OCI-LY1 (cell line): ENCODE data around the gene ARMC6.

Experiments used
- EZH2 ChIP-seq: fragments of 200-600 bp; sonication (generic), shearing (Covaris generic); IDR thresholded peaks from 2 replicates; pipeline ENCODE4 v1.8.0; 2017; ENCODE audit warnings: borderline replicate concordance, mixed run types, mild to moderate bottlenecking, antibody characterized with exemption, low read length, moderate library complexity, mixed read lengths
- TF ChIP-seq, protein P1 (sequence below): fragments of 200-600 bp; sonication (generic), shearing (Covaris generic); IDR thresholded peaks from 2 replicates; pipeline ENCODE4 v1.5.1; 2017; ENCODE audit warnings: mild to moderate bottlenecking, antibody characterized with exemption, low read length, moderate library complexity, mixed read lengths

DNA sequence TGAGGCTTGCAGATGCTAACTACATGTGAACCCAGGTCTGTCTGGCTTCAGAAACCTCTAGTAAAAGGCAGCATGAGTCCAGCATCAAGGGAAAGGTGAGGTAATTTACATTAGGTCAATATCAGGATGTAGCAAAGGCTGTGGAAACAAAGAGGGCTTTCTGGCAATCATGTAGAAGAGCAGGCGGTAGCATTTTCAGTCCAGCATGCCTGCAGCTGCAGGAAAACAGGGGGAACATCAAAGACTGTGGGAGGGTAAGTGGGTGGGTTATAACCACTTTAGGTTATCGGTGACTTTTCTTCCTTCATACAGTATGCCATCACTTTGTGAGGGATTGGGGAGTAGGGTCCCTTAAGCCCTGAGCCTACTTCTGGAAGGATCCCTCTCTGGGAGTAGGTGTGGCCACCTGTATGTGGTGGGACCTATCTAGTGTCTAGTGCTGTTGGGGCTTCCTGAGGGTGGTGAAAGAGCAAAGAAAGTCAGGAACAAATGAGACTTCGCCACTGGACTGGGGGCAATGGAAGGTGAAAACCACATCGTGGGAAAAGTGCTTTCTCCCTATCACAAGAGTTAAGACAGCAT lies 10.9 kb upstream of the ARMC6 start:
- TF ChIP-seq, protein P1, sequence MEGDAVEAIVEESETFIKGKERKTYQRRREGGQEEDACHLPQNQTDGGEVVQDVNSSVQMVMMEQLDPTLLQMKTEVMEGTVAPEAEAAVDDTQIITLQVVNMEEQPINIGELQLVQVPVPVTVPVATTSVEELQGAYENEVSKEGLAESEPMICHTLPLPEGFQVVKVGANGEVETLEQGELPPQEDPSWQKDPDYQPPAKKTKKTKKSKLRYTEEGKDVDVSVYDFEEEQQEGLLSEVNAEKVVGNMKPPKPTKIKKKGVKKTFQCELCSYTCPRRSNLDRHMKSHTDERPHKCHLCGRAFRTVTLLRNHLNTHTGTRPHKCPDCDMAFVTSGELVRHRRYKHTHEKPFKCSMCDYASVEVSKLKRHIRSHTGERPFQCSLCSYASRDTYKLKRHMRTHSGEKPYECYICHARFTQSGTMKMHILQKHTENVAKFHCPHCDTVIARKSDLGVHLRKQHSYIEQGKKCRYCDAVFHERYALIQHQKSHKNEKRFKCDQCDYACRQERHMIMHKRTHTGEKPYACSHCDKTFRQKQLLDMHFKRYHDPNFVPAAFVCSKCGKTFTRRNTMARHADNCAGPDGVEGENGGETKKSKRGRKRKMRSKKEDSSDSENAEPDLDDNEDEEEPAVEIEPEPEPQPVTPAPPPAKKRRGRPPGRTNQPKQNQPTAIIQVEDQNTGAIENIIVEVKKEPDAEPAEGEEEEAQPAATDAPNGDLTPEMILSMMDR = no peak
- no peak for TF ChIP-seq EZH2
